H1 (cell line): ENCODE data around the gene MBD3L4. TPM values are rescaled to one million over a fixed set of nuclear protein-coding genes. Genes with fewer than 3 reads are reported as not detected.

Experiments used
- CTCF ChIA-PET: fragments of 300-600 bp; sonication (Branson Sonifier 250); formaldehyde crosslinking; loops from one replicate; lab custom pipeline; 2021; ENCODE audit not compliant: partially characterized antibody; lab: Charles Lee
- POLR2A ChIA-PET: fragments of 300-600 bp; sonication (Branson Sonifier 250); formaldehyde crosslinking; loops from one replicate; lab custom pipeline; 2021; ENCODE audit warnings: inconsistent platforms; ENCODE audit not compliant: partially characterized antibody; lab: Charles Lee
- DNase-seq, 2 experiments: peaks; one replicate each; pipeline versions ENCODE4 v3.0.0 to v3.0.0-alpha.2; 2010 to 2022; ENCODE audit warnings: low spot score in 2 of 2, low read depth in 1 of 2, mixed read lengths in 1 of 2
- FAIRE-seq: peaks from 2 replicates; lab custom pipeline; 2011; peaks lifted over from hg19 to GRCh38; lab: Jason Lieb, UNC
- H2AFZ ChIP-seq: 2 replicates; pipeline ENCODE4 v1.8.1; 2012; ENCODE audit warnings: low read length, inconsistent platforms
- H2AK5ac ChIP-seq: 2 replicates; pipeline ENCODE4 v1.6.1; 2013; ENCODE audit warnings: low read depth, low read length
- H2BK120ac ChIP-seq: replicated peaks from 2 replicates; pipeline ENCODE3; 2013; ENCODE audit warnings: low read depth, low read length, inconsistent platforms
- H2BK12ac ChIP-seq: 2 replicates; pipeline ENCODE4 v1.6.1; 2013; ENCODE audit warnings: low read depth, low read length
- H2BK15ac ChIP-seq: 2 replicates; pipeline ENCODE4 v1.6.1; 2013; ENCODE audit warnings: low read length
- H2BK20ac ChIP-seq: 2 replicates; pipeline ENCODE4 v1.6.1; 2013; ENCODE audit warnings: low read length
- H2BK5ac ChIP-seq: 2 replicates; pipeline ENCODE4 v1.6.1; 2013; ENCODE audit warnings: low read depth, low read length
- H3K14ac ChIP-seq: 2 replicates; pipeline ENCODE4 v1.6.1; 2013; ENCODE audit warnings: inconsistent platforms; ENCODE audit not compliant: insufficient read length
- H3K18ac ChIP-seq: 2 replicates; pipeline ENCODE4 v1.6.1; 2013; ENCODE audit warnings: low read length; ENCODE audit errors: extremely low read depth
- H3K23ac ChIP-seq: 2 replicates; pipeline ENCODE4 v1.6.1; 2013; ENCODE audit warnings: inconsistent platforms; ENCODE audit not compliant: insufficient read length
- H3K23me2 ChIP-seq: 2 replicates; pipeline ENCODE4 v1.6.1; 2013; ENCODE audit warnings: low read depth, low read length
- H3K27ac ChIP-seq: 2 replicates; pipeline ENCODE4 v1.6.1; 2011; ENCODE audit warnings: low read depth, low read length, inconsistent platforms
- H3K27me3 ChIP-seq, 4 experiments: replicated peaks in 1 of 4; 1 replicate in 1 of 4; 2 replicates in 3 of 4; pipeline versions ENCODE4 v1.6.1 to v1.8.1; 2011 to 2013; ENCODE audit warnings: low read length in 3 of 4, mild to moderate bottlenecking in 3 of 4, inconsistent platforms in 2 of 4, mixed read lengths in 2 of 4, moderate library complexity in 1 of 4; ENCODE audit not compliant: control insufficient read depth in 3 of 4, insufficient read depth in 3 of 4; ENCODE audit errors: extremely low read depth in 1 of 4
- H3K36me3 ChIP-seq, 4 experiments: 2 replicates each; pipeline versions ENCODE4 v1.6.1 to v1.8.1; 2011 to 2013; ENCODE audit warnings: mild to moderate bottlenecking in 4 of 4, low read length in 3 of 4, moderate library complexity in 2 of 4, control low read depth in 1 of 4, inconsistent platforms in 1 of 4; ENCODE audit not compliant: insufficient read depth in 4 of 4, control insufficient read depth in 2 of 4
- H3K4ac ChIP-seq: replicated peaks from 2 replicates; pipeline ENCODE3; 2013; ENCODE audit warnings: low read length, low read depth, mixed read lengths, inconsistent platforms; ENCODE audit not compliant: insufficient read length
- H3K4me1 ChIP-seq, 4 experiments: replicated peaks in 1 of 4; 1 replicate in 1 of 4; 2 replicates in 3 of 4; pipeline versions ENCODE4 v1.6.1 to v1.8.1; 2011 to 2013; ENCODE audit warnings: low read length in 3 of 4, inconsistent platforms in 2 of 4, mixed read lengths in 1 of 4; ENCODE audit not compliant: insufficient read depth in 4 of 4, control insufficient read depth in 3 of 4
- H3K4me2 ChIP-seq, 2 experiments: 2 replicates each; pipeline versions ENCODE4 v1.6.1 to v1.8.1; 2011 to 2013; ENCODE audit warnings: low read depth in 2 of 2, low read length in 2 of 2, control low read depth in 1 of 2, inconsistent platforms in 1 of 2, mild to moderate bottlenecking in 1 of 2; ENCODE audit not compliant: insufficient read depth in 1 of 2
- H3K4me3 ChIP-seq, 4 experiments: fragments of 200-600, 300-600 bp in 1 of 4; sonication (generic), shearing (Covaris generic), sonication (Bioruptor Twin) in 1 of 4; 2 replicates each; pipeline versions ENCODE4 v1.5.1 to v1.8.1; 2011 to 2016; ENCODE audit warnings: low read length in 4 of 4, low read depth in 3 of 4, control low read depth in 2 of 4, inconsistent platforms in 2 of 4, mild to moderate bottlenecking in 2 of 4, mixed read lengths in 1 of 4, moderate library complexity in 1 of 4; ENCODE audit not compliant: insufficient read depth in 2 of 4; ENCODE audit errors: extremely low read depth in 1 of 4
- H3K56ac ChIP-seq: replicated peaks from 2 replicates; pipeline ENCODE3; 2013; ENCODE audit warnings: low read depth, mild to moderate bottlenecking, mixed read lengths, low read length, inconsistent platforms; ENCODE audit not compliant: insufficient read length
- H3K79me1 ChIP-seq: 2 replicates; pipeline ENCODE4 v1.6.1; 2013; ENCODE audit warnings: low read depth, low read length, control low read depth
- H3K79me2 ChIP-seq, 2 experiments: 2 replicates each; pipeline versions ENCODE4 v1.6.1 to v1.8.1; 2012 to 2013; ENCODE audit warnings: low read length in 2 of 2, mild to moderate bottlenecking in 2 of 2, inconsistent platforms in 1 of 2; ENCODE audit not compliant: insufficient read depth in 2 of 2, control insufficient read depth in 1 of 2
- H3K9ac ChIP-seq, 4 experiments: replicated peaks in 1 of 4; 1 replicate in 1 of 4; 2 replicates in 3 of 4; pipeline versions ENCODE4 v1.6.1 to v1.8.1; 2011 to 2013; ENCODE audit warnings: low read depth in 3 of 4, low read length in 3 of 4, control low read depth in 2 of 4, mild to moderate bottlenecking in 2 of 4, moderate library complexity in 2 of 4, inconsistent platforms in 1 of 4; ENCODE audit errors: extremely low read depth in 1 of 4
- H3K9me3 ChIP-seq, 2 experiments: 2 replicates each; pipeline versions ENCODE4 v1.6.1 to v1.8.1; 2012 to 2013; ENCODE audit warnings: mild to moderate bottlenecking in 2 of 2, moderate library complexity in 2 of 2, control low read depth in 1 of 2, inconsistent platforms in 1 of 2, low read depth in 1 of 2, low read length in 1 of 2, mixed read lengths in 1 of 2; ENCODE audit not compliant: insufficient read depth in 2 of 2
- H4K20me1 ChIP-seq, 2 experiments: replicated peaks in 1 of 2; 2 replicates each; pipeline versions ENCODE3 to v1.8.1; 2011 to 2013; ENCODE audit warnings: inconsistent platforms in 2 of 2, low read length in 2 of 2, mild to moderate bottlenecking in 1 of 2; ENCODE audit not compliant: insufficient read depth in 2 of 2, control insufficient read depth in 1 of 2
- H4K5ac ChIP-seq: 2 replicates; pipeline ENCODE4 v1.6.1; 2013; ENCODE audit warnings: low read length, low read depth, mixed read lengths, inconsistent platforms; ENCODE audit not compliant: insufficient read length
- H4K8ac ChIP-seq: 2 replicates; pipeline ENCODE4 v1.8.0; 2013; ENCODE audit warnings: mild to moderate bottlenecking, moderate library complexity, low read length, inconsistent platforms; ENCODE audit not compliant: insufficient read depth; ENCODE audit errors: extremely low read depth
- H4K91ac ChIP-seq: replicated peaks from 2 replicates; pipeline ENCODE3; 2013; ENCODE audit warnings: low read length, mixed read lengths, inconsistent platforms; ENCODE audit not compliant: insufficient read length
- BRCA1 ChIP-seq: IDR thresholded peaks from 2 replicates; pipeline ENCODE4 v1.6.1; 2012; ENCODE audit warnings: low read depth, low read length, improper control_type of control experiment
- CBX8 ChIP-seq: fragments of 300-800, 300-1000 bp; sonication (generic); IDR thresholded peaks from 2 replicates; pipeline ENCODE4 v1.7.1; 2016; ENCODE audit warnings: low read depth, low read length, borderline replicate concordance
- CEBPB ChIP-seq: IDR thresholded peaks from 2 replicates; pipeline ENCODE4 v1.6.1; 2012; ENCODE audit warnings: low read depth, low read length
- CTCF ChIP-seq, 3 experiments: IDR thresholded peaks; 1 replicate in 2 of 3; 2 replicates in 1 of 3; pipeline versions ENCODE4 v1.5.1 to v1.6.1; 2011; ENCODE audit warnings: low read length in 3 of 3, mild to moderate bottlenecking in 3 of 3, inconsistent platforms in 2 of 3, low read depth in 1 of 3, moderate library complexity in 1 of 3; ENCODE audit not compliant: insufficient read depth in 1 of 3; ENCODE audit errors: control extremely low read depth in 1 of 3
- JUND ChIP-seq: IDR thresholded peaks from 2 replicates; pipeline ENCODE4 v1.6.1; 2011; ENCODE audit warnings: mild to moderate bottlenecking, improper control_type of control experiment, low read length
- KDM1A ChIP-seq: fragments of 200-600, 300-600 bp; sonication (generic); IDR thresholded peaks from 2 replicates; pipeline ENCODE4 v1.7.1; 2016; ENCODE audit warnings: mild to moderate bottlenecking, low read length, borderline replicate concordance
- NRF1 ChIP-seq: IDR thresholded peaks from 2 replicates; pipeline ENCODE4 v1.6.1; 2011; ENCODE audit warnings: mild to moderate bottlenecking, low read depth, low read length, improper control_type of control experiment
- POLR2AphosphoS5 ChIP-seq: IDR thresholded peaks from 2 replicates; pipeline ENCODE4 v1.6.1; 2011; ENCODE audit warnings: low read depth, low read length
- SIX5 ChIP-seq: IDR thresholded peaks from 2 replicates; pipeline ENCODE4 v1.6.1; 2011; ENCODE audit warnings: mild to moderate bottlenecking, low read depth, low read length
- SP1 ChIP-seq: IDR thresholded peaks from 2 replicates; pipeline ENCODE4 v1.6.1; 2011; ENCODE audit warnings: low read depth, low read length
- SUZ12 ChIP-seq: fragments of 200-600 bp; sonication (generic); IDR thresholded peaks from 2 replicates; pipeline ENCODE4 v1.6.1; 2012; ENCODE audit warnings: mild to moderate bottlenecking, inconsistent platforms, low read length, moderate library complexity, mixed read lengths
- USF2 ChIP-seq: IDR thresholded peaks from 2 replicates; pipeline ENCODE4 v1.6.1; 2011; ENCODE audit warnings: low read length, improper control_type of control experiment
- WGBS, 2 experiments: shearing (Covaris generic) in 1 of 2; methylation state at CpG; one replicate each; pipeline versions ENCODE4 v1.1.6 to v1.1.7; 2013 to 2015; ENCODE audit warnings: low lambda C conversion rate in 2 of 2, mixed read lengths in 2 of 2, inconsistent platforms in 1 of 2, low coverage in 1 of 2, missing lambda C conversion rate in 1 of 2; ENCODE audit not compliant: insufficient replicate concordance in 2 of 2, insufficient coverage in 1 of 2, insufficient read length in 1 of 2; ENCODE audit errors: extremely low coverage in 1 of 2, missing lambda C conversion rate in 1 of 2; 5-methylcytosine and 5-hydroxymethylcytosine counted together
- polyA plus RNA-seq, 7 experiments: library from polyadenylated mRNA; depleted of rRNA in 3 of 7; stranded (reverse) in 5 of 7; unstranded in 2 of 7; fragments of >200 nt in 5 of 7; fragments of 200-250 nt in 2 of 7; gene quantifications; 1 replicate in 5 of 7; 2 replicates in 1 of 7; 4 replicates in 1 of 7; pipeline versions ENCODE4 v1.2.1 to v1.2.3, GENCODE V29; 2011 to 2013; ENCODE audit warnings: missing spikeins in 2 of 7, mixed read lengths in 2 of 7
- total RNA-seq: library from RNA; stranded (reverse); fragmentation: NEBNext Ultra II Directional; extraction: Animal tissue kit (Norgen Biotek cat#: 25700); gene quantifications from 2 replicates; pipeline ENCODE4 v1.2.1, GENCODE V29; 2021

Gene MBD3L4
- total and polyA plus RNA-seq, 2 of the 8 experiments (the other 6 are each of a cell fraction or from before 2014, with no cell fraction given) = not detected

- Histone ChIP-seq H3K23me2 (peaks cover 2% of the 10 kb centered on the region; the same call in 1 of the 2 replicates), H3K4me2 (no peak overlapping the region), H2AFZ (no peak overlapping the region), H3K18ac (no peak overlapping the region), H4K20me1 (no peaks in the 10 kb centered on the region), H2AK5ac (no peak overlapping the region), H2BK5ac (no peak overlapping the region), H3K36me3 (peaks cover 4 to 10% (median 6%) of the 10 kb centered on the region in 4 experiments; a peak in 7 of 8 replicates), H3K27ac (no peak overlapping the region), H3K4me1 (no peaks in the 10 kb centered on the region), H3K9me3 (peaks cover 6 to 15% of the 10 kb centered on the region in 2 experiments; a peak in 2 of 4 replicates), H3K56ac (no peak overlapping the region), H3K14ac (no peak overlapping the region), H2BK12ac (no peak overlapping the region), H3K79me2 (peaks cover 0 to 8% of the 10 kb centered on the region in 2 experiments; a peak in 2 of 4 replicates), H3K79me1 (no peaks in the 10 kb centered on the region), H3K23ac (no peak overlapping the region), H4K8ac (no peak overlapping the region), H3K4me3 (no peak overlapping the region), H2BK120ac (no peak overlapping the region), H2BK20ac (no peak overlapping the region), H2BK15ac (no peak overlapping the region), H4K91ac (no peak overlapping the region), H3K9ac (no peak overlapping the region), H4K5ac (no peak overlapping the region), H3K27me3 (no peaks in the 10 kb centered on the region), H3K4ac (no peak overlapping the region)
- FAIRE-seq = no peak
- 87% methylated on average over 2 of the region's 2 CpGs; no CpG with 5 or more reads in 1 of the 2 experiments for WGBS, 2 experiments
- no peak for DNase-seq
- POLR2A ChIA-PET = no interaction called here
- CTCF ChIA-PET = no interaction called here
- no peak for TF ChIP-seq CBX8
- TF ChIP-seq SIX5 = no peak
- no peak for TF ChIP-seq SUZ12
- no peak for TF ChIP-seq SP1
- no peak for TF ChIP-seq CEBPB
- no peak for TF ChIP-seq JUND
- TF ChIP-seq BRCA1 = no peak
- TF ChIP-seq KDM1A = no peak
- TF ChIP-seq USF2 = no peak
- no peak for TF ChIP-seq POLR2AphosphoS5
- no peak for TF ChIP-seq CTCF (IDR thresholded peaks at IDR 0.05; ENCODE audit: control extremely low read depth in 1 of 3, insufficient read depth in 1 of 3, low read depth in 1 of 3, low read length in 3 of 3)
- no peak for TF ChIP-seq NRF1
Measured at GRCh38 chr19:7067716-7068115, 27.7 kb upstream of the MBD3L4 start.
